Measurements from ENCODE around the gene CERKL.

CERKL gene

DNA sequence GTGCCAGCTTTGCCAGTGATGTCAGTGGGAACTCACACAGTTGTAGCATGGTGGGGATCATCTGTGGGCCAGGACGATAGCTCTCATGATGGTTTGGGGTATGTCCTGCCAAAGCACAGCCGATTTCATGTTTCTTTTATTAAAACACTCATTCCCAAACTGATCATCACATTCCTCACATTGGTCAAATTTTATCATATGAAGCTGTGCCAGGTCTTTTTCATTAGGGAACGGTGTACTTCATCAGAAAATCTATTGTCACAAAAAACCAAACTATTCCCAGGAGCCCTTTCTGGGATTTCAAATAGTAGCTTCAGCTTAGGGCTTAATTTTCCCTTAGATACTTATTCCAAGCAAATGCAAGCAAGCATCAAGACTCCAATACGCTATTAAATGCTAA is 157.7 kb downstream of the CERKL start:
- no peak for DNase-seq

Measured in activated CD8-positive, alpha-beta memory T cell treated with anti-CD3 and anti-CD28 coated beads for 24 hours (primary cell).